H9 (cell line): ENCODE results near the gene MLST8. TPM values are rescaled to one million over a fixed set of nuclear protein-coding genes. Genes with fewer than 3 reads are reported as not detected.

Experiments used
- DNase-seq: peaks from one replicate; pipeline ENCODE4 v3.0.0-alpha.2; 2017
- H2AFZ ChIP-seq: one replicate; pipeline ENCODE4 v1.6.1; 2013; ENCODE audit warnings: mild to moderate bottlenecking, low read length, control low read depth, moderate library complexity
- H2AK5ac ChIP-seq: 2 replicates; pipeline ENCODE4 v1.6.1; 2013; ENCODE audit warnings: low read length, control low read depth, mixed read lengths; ENCODE audit not compliant: insufficient read length
- H2BK120ac ChIP-seq: one replicate; pipeline ENCODE4 v1.6.1; 2013; ENCODE audit warnings: low read depth, mild to moderate bottlenecking, low read length, control low read depth, inconsistent platforms; ENCODE audit not compliant: poor library complexity, severe bottlenecking
- H2BK12ac ChIP-seq: 2 replicates; pipeline ENCODE4 v1.6.1; 2013; ENCODE audit warnings: low read length, control low read depth, mixed read lengths, low read depth; ENCODE audit not compliant: insufficient read length
- H2BK15ac ChIP-seq: 2 replicates; pipeline ENCODE4 v1.6.1; 2013; ENCODE audit warnings: low read depth, low read length, control low read depth
- H2BK20ac ChIP-seq: one replicate; pipeline ENCODE4 v1.6.1; 2013; ENCODE audit warnings: low read depth, mild to moderate bottlenecking, low read length, control low read depth, inconsistent platforms; ENCODE audit not compliant: poor library complexity, severe bottlenecking
- H2BK5ac ChIP-seq: 2 replicates; pipeline ENCODE4 v1.6.1; 2013; ENCODE audit warnings: low read length, control low read depth, mixed read lengths; ENCODE audit not compliant: insufficient read length
- H3K14ac ChIP-seq: 2 replicates; pipeline ENCODE4 v1.6.1; 2013; ENCODE audit warnings: low read length, control low read depth; ENCODE audit not compliant: insufficient read depth
- H3K18ac ChIP-seq: 2 replicates; pipeline ENCODE4 v1.6.1; 2013; ENCODE audit warnings: low read depth, mild to moderate bottlenecking, mixed read lengths, low read length, control low read depth; ENCODE audit not compliant: insufficient read length
- H3K23ac ChIP-seq: 2 replicates; pipeline ENCODE4 v1.6.1; 2013; ENCODE audit warnings: low read length, control low read depth, mixed read lengths, low read depth; ENCODE audit not compliant: insufficient read length
- H3K23me2 ChIP-seq: 2 replicates; pipeline ENCODE4 v1.6.1; 2013; ENCODE audit warnings: low read depth, mild to moderate bottlenecking, mixed read lengths, low read length, control low read depth; ENCODE audit not compliant: insufficient read length, poor library complexity, severe bottlenecking
- H3K27ac ChIP-seq: 2 replicates; pipeline ENCODE4 v1.5.1; 2013; ENCODE audit warnings: low read length, control low read depth, mixed read lengths, low read depth; ENCODE audit not compliant: insufficient read length
- H3K27me3 ChIP-seq: 2 replicates; pipeline ENCODE4 v1.6.1; 2013; ENCODE audit warnings: low read length, control low read depth, inconsistent platforms; ENCODE audit not compliant: insufficient read depth
- H3K4ac ChIP-seq: 2 replicates; pipeline ENCODE4 v1.6.1; 2013; ENCODE audit warnings: low read depth, mild to moderate bottlenecking, control low read depth, inconsistent platforms, low read length, moderate library complexity
- H3K4me1 ChIP-seq: 2 replicates; pipeline ENCODE4 v1.6.1; 2013; ENCODE audit warnings: low read length, control low read depth, inconsistent platforms; ENCODE audit not compliant: insufficient read depth
- H3K4me2 ChIP-seq: 2 replicates; pipeline ENCODE4 v1.6.1; 2013; ENCODE audit warnings: low read length, control low read depth, mixed read lengths; ENCODE audit not compliant: insufficient read length, insufficient read depth
- H3K56ac ChIP-seq: 2 replicates; pipeline ENCODE4 v1.6.1; 2013; ENCODE audit warnings: low read depth, mild to moderate bottlenecking, mixed read lengths, low read length, control low read depth; ENCODE audit not compliant: insufficient read length
- H3K79me1 ChIP-seq: 2 replicates; pipeline ENCODE4 v1.6.1; 2013; ENCODE audit warnings: low read depth, mild to moderate bottlenecking, moderate library complexity, low read length, control low read depth, inconsistent platforms; ENCODE audit not compliant: insufficient read depth, poor library complexity, severe bottlenecking
- H3K79me2 ChIP-seq: 2 replicates; pipeline ENCODE4 v1.6.1; 2013; ENCODE audit warnings: low read length, control low read depth, inconsistent platforms; ENCODE audit not compliant: insufficient read depth
- H3K9ac ChIP-seq: 2 replicates; pipeline ENCODE4 v1.6.1; 2013; ENCODE audit warnings: low read length, control low read depth, mixed read lengths; ENCODE audit not compliant: insufficient read length; ENCODE audit errors: extremely low read depth
- H3K9me3 ChIP-seq: one replicate; pipeline ENCODE4 v1.6.1; 2013; ENCODE audit warnings: low read depth, low read length, inconsistent platforms; ENCODE audit not compliant: control insufficient read depth
- H3T11ph ChIP-seq: one replicate; pipeline ENCODE4 v1.6.1; 2013; ENCODE audit warnings: mild to moderate bottlenecking, low read length, control low read depth, inconsistent platforms
- H4K20me1 ChIP-seq: one replicate; pipeline ENCODE4 v1.6.1; 2013; ENCODE audit not compliant: control insufficient read depth, insufficient read length, insufficient read depth
- H4K5ac ChIP-seq: 2 replicates; pipeline ENCODE4 v1.6.1; 2013; ENCODE audit warnings: low read depth, mild to moderate bottlenecking, mixed read lengths, low read length, control low read depth; ENCODE audit not compliant: insufficient read length
- H4K8ac ChIP-seq: replicated peaks from 2 replicates; pipeline ENCODE4 v1.6.1; 2013; ENCODE audit warnings: low read length, control low read depth, mixed read lengths, low read depth; ENCODE audit not compliant: insufficient read length
- H4K91ac ChIP-seq: 2 replicates; pipeline ENCODE4 v1.6.1; 2013; ENCODE audit warnings: low read depth, mild to moderate bottlenecking, moderate library complexity, mixed read lengths, low read length, control low read depth; ENCODE audit not compliant: insufficient read length
- H3K27ac Mint-ChIP-seq, 3 experiments: 2 replicates in 2 of 3; 3 replicates in 1 of 3; pipeline ENCODE4 v1.8.0; 2020 to 2021; ENCODE audit warnings: mixed read lengths in 3 of 3, mild to moderate bottlenecking in 1 of 3, moderate library complexity in 1 of 3
- H3K27me3 Mint-ChIP-seq: 2 replicates; pipeline ENCODE4 v1.8.0; 2021; ENCODE audit warnings: low read depth, mild to moderate bottlenecking, moderate library complexity, mixed read lengths
- H3K36me3 Mint-ChIP-seq, 3 experiments: 2 replicates in 2 of 3; 3 replicates in 1 of 3; pipeline ENCODE4 v1.8.0; 2020 to 2021; ENCODE audit warnings: low read depth in 3 of 3, mixed read lengths in 3 of 3; ENCODE audit not compliant: insufficient read depth in 1 of 3
- H3K4me1 Mint-ChIP-seq, 2 experiments: 2 replicates each; pipeline ENCODE4 v1.8.0; 2020; ENCODE audit warnings: mixed read lengths in 2 of 2
- H3K4me3 Mint-ChIP-seq, 2 experiments: 2 replicates in 1 of 2; 3 replicates in 1 of 2; pipeline ENCODE4 v1.8.0; 2020 to 2021; ENCODE audit warnings: mild to moderate bottlenecking in 2 of 2, mixed read lengths in 2 of 2, moderate library complexity in 1 of 2
- H3K9me3 Mint-ChIP-seq, 2 experiments: 2 replicates in 1 of 2; 3 replicates in 1 of 2; pipeline ENCODE4 v1.8.0; 2020; ENCODE audit warnings: mild to moderate bottlenecking in 2 of 2, mixed read lengths in 2 of 2, moderate library complexity in 1 of 2
- WGBS: extraction: QIAGEN DNeasy Blood & Tissue Kit; methylation state at CpG from one replicate; pipeline ENCODE4 v1.1.7; 2013; ENCODE audit warnings: missing lambda C conversion rate, low lambda C conversion rate, mixed read lengths; ENCODE audit not compliant: insufficient read length; ENCODE audit errors: extremely low coverage; 5-methylcytosine and 5-hydroxymethylcytosine counted together
- total RNA-seq: library from RNA; stranded (reverse); gene quantifications from 2 replicates; pipeline ENCODE4 v1.2.1, GENCODE V29; 2021
- TF ChIP-seq, protein P1 (sequence below): fragments of 200-600 bp; sonication (generic); conservative IDR thresholded peaks from 3 replicates; pipeline ENCODE4 v1.8.0; 2021; ENCODE audit warnings: antibody characterized with exemption, mild to moderate bottlenecking

MLST8 gene
- total RNA-seq, 1 experiment from 2014 or later, result 74.5 TPM

DNA sequence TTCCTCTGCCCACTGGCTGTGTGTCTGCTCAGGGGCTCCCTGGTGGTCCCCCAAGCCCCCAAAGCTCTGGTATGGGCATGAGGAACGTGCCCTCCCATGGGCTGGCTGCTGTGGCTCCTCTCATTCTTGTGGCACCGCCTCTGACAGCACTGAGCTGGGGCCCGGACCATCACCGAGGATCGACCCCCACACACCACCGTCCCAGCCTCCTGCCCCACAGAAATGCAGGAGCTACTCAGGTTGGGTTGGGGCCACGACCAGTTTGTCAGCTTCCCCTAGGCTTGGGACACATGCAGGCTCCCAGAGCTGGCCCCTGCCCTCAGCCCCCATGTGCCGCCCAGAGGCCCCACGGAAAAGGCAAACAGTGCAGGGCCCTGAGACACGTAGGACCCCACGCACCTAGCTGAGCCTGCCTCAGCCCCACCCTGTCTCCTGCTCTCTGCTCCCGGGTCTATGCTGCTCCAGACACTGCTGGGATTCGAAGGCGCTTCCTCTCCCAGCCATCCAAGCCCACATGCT, 5.6 kb upstream of the MLST8 start:
- peaks cover 8% of the 10 kb centered on the region; the same call in 1 of the 2 replicates for H3K27me3 ChIP-seq

More for the DNA sequence above, 5.6 kb upstream of the MLST8 start:
- no peak overlapping the region for H2BK15ac ChIP-seq
- no peak overlapping the region for H3K4me2 ChIP-seq
- H4K91ac ChIP-seq, result no peak overlapping the region
- H3K27ac ChIP-seq, result no peak overlapping the region
- no peaks in the 10 kb centered on the region for H4K20me1 ChIP-seq
- no peaks in the 10 kb centered on the region for H3K79me1 ChIP-seq
- no peaks in the 10 kb centered on the region for H3K79me2 ChIP-seq
- DNase-seq, result no peak
- no peak overlapping the region for H2AK5ac ChIP-seq
- no peaks in the 10 kb centered on the region for H3K4me1 ChIP-seq
- no peak overlapping the region for H3K18ac ChIP-seq
- Mint-ChIP-seq H3K27ac (no peak overlapping the region), H3K4me1 (peaks cover 7 to 8% of the 10 kb centered on the region in 2 experiments; a peak in 3 of 4 replicates), H3K4me3 (no peak overlapping the region), H3K27me3 (peaks cover 67% of the 10 kb centered on the region), H3K36me3 (no peaks in the 10 kb centered on the region), H3K9me3 (peaks cover 0 to 9% of the 10 kb centered on the region in 2 experiments; a peak in 1 of 5 replicates)
- H2BK12ac ChIP-seq, result no peak overlapping the region
- H3K23me2 ChIP-seq, result peaks cover 8% of the 10 kb centered on the region
- TF ChIP-seq, protein P1, sequence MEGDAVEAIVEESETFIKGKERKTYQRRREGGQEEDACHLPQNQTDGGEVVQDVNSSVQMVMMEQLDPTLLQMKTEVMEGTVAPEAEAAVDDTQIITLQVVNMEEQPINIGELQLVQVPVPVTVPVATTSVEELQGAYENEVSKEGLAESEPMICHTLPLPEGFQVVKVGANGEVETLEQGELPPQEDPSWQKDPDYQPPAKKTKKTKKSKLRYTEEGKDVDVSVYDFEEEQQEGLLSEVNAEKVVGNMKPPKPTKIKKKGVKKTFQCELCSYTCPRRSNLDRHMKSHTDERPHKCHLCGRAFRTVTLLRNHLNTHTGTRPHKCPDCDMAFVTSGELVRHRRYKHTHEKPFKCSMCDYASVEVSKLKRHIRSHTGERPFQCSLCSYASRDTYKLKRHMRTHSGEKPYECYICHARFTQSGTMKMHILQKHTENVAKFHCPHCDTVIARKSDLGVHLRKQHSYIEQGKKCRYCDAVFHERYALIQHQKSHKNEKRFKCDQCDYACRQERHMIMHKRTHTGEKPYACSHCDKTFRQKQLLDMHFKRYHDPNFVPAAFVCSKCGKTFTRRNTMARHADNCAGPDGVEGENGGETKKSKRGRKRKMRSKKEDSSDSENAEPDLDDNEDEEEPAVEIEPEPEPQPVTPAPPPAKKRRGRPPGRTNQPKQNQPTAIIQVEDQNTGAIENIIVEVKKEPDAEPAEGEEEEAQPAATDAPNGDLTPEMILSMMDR, result no peak
- H3K4ac ChIP-seq, result no peak overlapping the region
- H3K9ac ChIP-seq, result no peak overlapping the region
- no peak overlapping the region for H3K56ac ChIP-seq
- no peak overlapping the region for H4K8ac ChIP-seq
- no CpG with 5 or more reads among the region's 14 CpGs for WGBS
- no peak overlapping the region for H2BK20ac ChIP-seq
- no peaks in the 10 kb centered on the region for H3K9me3 ChIP-seq
- no peak overlapping the region for H4K5ac ChIP-seq
- no peak overlapping the region for H2BK120ac ChIP-seq
- H3K23ac ChIP-seq, result no peak overlapping the region
- no peak overlapping the region for H2BK5ac ChIP-seq
- no peak overlapping the region for H2AFZ ChIP-seq
- H3T11ph ChIP-seq, result no peak overlapping the region
- H3K14ac ChIP-seq, result no peak overlapping the region
